GM15510 (cell line): Measurements from ENCODE around the gene SGCE.

Experiments used
- POLR2A ChIP-seq: IDR thresholded peaks from 3 replicates; pipeline ENCODE4 v1.6.1; 2011; ENCODE audit warnings: borderline replicate concordance; ENCODE audit not compliant: insufficient read length; ENCODE audit errors: extremely low read depth

Gene SGCE

GRCh38 chr7:94575646-94576045 is 80.3 kb downstream of the SGCE start:
- TF ChIP-seq POLR2A, result no peak

- TF ChIP-seq POLR2A, result no peak
Measured at GRCh38 chr7:94571816-94572215, 84.1 kb downstream of the SGCE start.

- no peak for TF ChIP-seq POLR2A
Measured at GRCh38 chr7:94567396-94567795, 88.5 kb downstream of the SGCE start.

- no peak for TF ChIP-seq POLR2A
Measured at GRCh38 chr7:94565247-94565894, 90.6 kb downstream of the SGCE start.

GRCh38 chr7:94562525-94562924 is 93.4 kb downstream of the SGCE start:
- TF ChIP-seq POLR2A, result no peak

GRCh38 chr7:94561841-94562514 is 94.0 kb downstream of the SGCE start:
- TF ChIP-seq POLR2A, result no peak

GRCh38 chr7:94559972-94560371 is 96.0 kb downstream of the SGCE start:
- TF ChIP-seq POLR2A, result no peak

GRCh38 chr7:94557215-94557614 is 98.7 kb downstream of the SGCE start:
- no peak for TF ChIP-seq POLR2A

GRCh38 chr7:94556028-94556427 is 99.9 kb downstream of the SGCE start:
- TF ChIP-seq POLR2A, result no peak

- no peak for TF ChIP-seq POLR2A
Measured at GRCh38 chr7:94547126-94547525, 108.8 kb downstream of the SGCE start.

GRCh38 chr7:94540428-94540827 is 115.5 kb downstream of the SGCE start:
- TF ChIP-seq POLR2A, result no peak
